HepG2 (cell line): ENCODE data around the gene SLC6A14. TPM values are rescaled to one million over a fixed set of nuclear protein-coding genes. Genes with fewer than 3 reads are reported as not detected.

Experiments used
- ATAC-seq: fragments of 200-7000 bp; cut with Tn5 transposase; 3 replicates; pipeline ENCODE4 v1.9.1; 2020; ENCODE audit warnings: mild to moderate bottlenecking, moderate library complexity
- BruUV-seq: library from RNA; stranded (reverse); fragments of 400-500 nt; replicated peaks from 2 replicates; lab custom pipeline; 2021; lab: Mats Ljungman, UMichigan
- CTCF ChIA-PET: fragments of 300-600 bp; formaldehyde crosslinking; extraction: SDS; loops from one replicate; lab custom pipeline; 2021; ENCODE audit warnings: low total read pairs, inconsistent platforms, low intra/inter-chr PET ratio; lab: Yijun Ruan, JAX
- POLR2A ChIA-PET: fragments of 350-600 bp; sonication (Branson Sonifier 250); formaldehyde crosslinking; loops from one replicate; lab custom pipeline; 2020; ENCODE audit warnings: antibody characterized with exemption, inconsistent platforms; lab: Yijun Ruan, JAX
- DNase-seq: peaks from one replicate; pipeline ENCODE4 v3.0.0-alpha.2; 2015; ENCODE audit warnings: low spot score
- FAIRE-seq: peaks from 3 replicates; lab custom pipeline; 2011; peaks lifted over from hg19 to GRCh38; lab: Jason Lieb, UNC
- H2AFZ ChIP-seq: one replicate; pipeline ENCODE4 v1.6.1; 2011; ENCODE audit warnings: low read length, inconsistent platforms
- H3K27ac ChIP-seq: fragments of 300-600 bp; 3 replicates; pipeline ENCODE4 v1.8.0; 2011; ENCODE audit warnings: mixed run types, mild to moderate bottlenecking, mixed read lengths, low read length, inconsistent platforms; ENCODE audit not compliant: insufficient read depth; ENCODE audit errors: extremely low read length
- H3K27me3 ChIP-seq, 2 experiments: fragments of 200-600 bp in 1 of 2; 2 replicates in 1 of 2; 3 replicates in 1 of 2; pipeline versions ENCODE4 v1.6.0 to v1.8.0; 2011; ENCODE audit warnings: low read length in 2 of 2, mild to moderate bottlenecking in 2 of 2, moderate library complexity in 2 of 2, inconsistent platforms in 1 of 2; ENCODE audit not compliant: insufficient read depth in 2 of 2, control insufficient read depth in 1 of 2
- H3K36me3 ChIP-seq, 2 experiments: fragments of 200-600 bp in 1 of 2; replicated peaks in 1 of 2; 2 replicates in 1 of 2; 3 replicates in 1 of 2; pipeline versions ENCODE4 v1.5.1 to v1.8.0; 2011; ENCODE audit warnings: low read length in 2 of 2, inconsistent platforms in 1 of 2; ENCODE audit not compliant: insufficient read depth in 2 of 2, control insufficient read depth in 1 of 2
- H3K4me1 ChIP-seq: 2 replicates; pipeline ENCODE4 v1.5.1; 2012; ENCODE audit warnings: low read length, inconsistent platforms; ENCODE audit not compliant: insufficient read depth
- H3K4me2 ChIP-seq: 2 replicates; pipeline ENCODE4 v1.6.0; 2011; ENCODE audit warnings: low read depth, low read length, inconsistent platforms
- H3K4me3 ChIP-seq, 3 experiments: fragments of 200-600 bp in 1 of 3; sonication (generic), shearing (Covaris generic) in 1 of 3; replicated peaks in 1 of 3; 2 replicates each; pipeline ENCODE4 v1.5.1; 2011 to 2016; ENCODE audit warnings: low read length in 3 of 3, inconsistent platforms in 2 of 3, low read depth in 2 of 3, mild to moderate bottlenecking in 2 of 3, control low read depth in 1 of 3, mixed read lengths in 1 of 3; ENCODE audit not compliant: insufficient read depth in 1 of 3
- H3K79me2 ChIP-seq: one replicate; pipeline ENCODE4 v1.6.1; 2011; ENCODE audit warnings: low read length, inconsistent platforms; ENCODE audit not compliant: insufficient read depth
- H3K9ac ChIP-seq: 2 replicates; pipeline ENCODE4 v1.6.0; 2011; ENCODE audit warnings: mild to moderate bottlenecking, low read depth, low read length, inconsistent platforms; ENCODE audit not compliant: insufficient read depth
- H3K9me3 ChIP-seq: 2 replicates; pipeline ENCODE4 v1.5.1; 2012; ENCODE audit warnings: mild to moderate bottlenecking, low read length
- H4K20me1 ChIP-seq: 2 replicates; pipeline ENCODE4 v1.6.0; 2011; ENCODE audit warnings: inconsistent platforms, mild to moderate bottlenecking, low read length, moderate library complexity; ENCODE audit not compliant: insufficient read depth
- HDAC2 ChIP-seq: sonication (generic); formaldehyde crosslinking; IDR thresholded peaks from 2 replicates; pipeline ENCODE4 v1.4.0; 2020; ENCODE audit warnings: missing genetic modification reagents
- HOXA9 ChIP-seq: sonication (generic); formaldehyde crosslinking; IDR thresholded peaks from 2 replicates; pipeline ENCODE4 v1.8.1; 2022; ENCODE audit warnings: missing genetic modification reagents, mild to moderate bottlenecking, moderate library complexity, borderline replicate concordance
- IRF2 ChIP-seq: IDR thresholded peaks from 2 replicates; pipeline ENCODE4 v1.6.1; 2018; ENCODE audit warnings: missing genetic modification reagents, missing compliant biosample characterization
- KDM6A ChIP-seq: IDR thresholded peaks from 2 replicates; pipeline ENCODE4 v1.6.1; 2016; ENCODE audit warnings: low read depth
- MBNL3 ChIP-seq: fragments of 250-450 bp; sonication (Bioruptor Pico); conservative IDR thresholded peaks from 2 replicates; pipeline ENCODE4 v1.8.0; 2022; ENCODE audit warnings: mild to moderate bottlenecking, inconsistent platforms
- PAWR ChIP-seq: sonication (generic); formaldehyde crosslinking; IDR thresholded peaks from 2 replicates; pipeline ENCODE4 v1.4.0; 2020; ENCODE audit warnings: missing genetic modification reagents, mild to moderate bottlenecking, borderline replicate concordance
- RXRA ChIP-seq: sonication (generic); formaldehyde crosslinking; IDR thresholded peaks from 2 replicates; pipeline ENCODE4 v1.5.1; 2020; ENCODE audit warnings: missing genetic modification reagents
- SKIL ChIP-seq: sonication (generic); formaldehyde crosslinking; IDR thresholded peaks from 2 replicates; pipeline ENCODE4 v1.8.0; 2022; ENCODE audit warnings: missing genetic modification reagents, mild to moderate bottlenecking, moderate library complexity, borderline replicate concordance
- TFDP2 ChIP-seq: sonication (generic); formaldehyde crosslinking; IDR thresholded peaks from 2 replicates; pipeline ENCODE4 v1.4.0; 2020; ENCODE audit warnings: missing genetic modification reagents
- ZBTB14 ChIP-seq: sonication (generic); formaldehyde crosslinking; IDR thresholded peaks from 2 replicates; pipeline ENCODE4 v1.4.0; 2020; ENCODE audit warnings: missing genetic modification reagents
- ZNF33A ChIP-seq: sonication (generic); formaldehyde crosslinking; IDR thresholded peaks from 2 replicates; pipeline ENCODE4 v1.5.1; 2020; ENCODE audit warnings: missing genetic modification reagents, mild to moderate bottlenecking, moderate library complexity, borderline replicate concordance
- ZNF441 ChIP-seq: sonication (generic); formaldehyde crosslinking; IDR thresholded peaks from 2 replicates; pipeline ENCODE4 v1.7.0; 2021; ENCODE audit warnings: missing genetic modification reagents, borderline replicate concordance
- ZNF547 ChIP-seq: sonication (generic); formaldehyde crosslinking; IDR thresholded peaks from 2 replicates; pipeline ENCODE4 v1.5.1; 2020; ENCODE audit warnings: mild to moderate bottlenecking, missing genetic modification reagents
- ZNF687 ChIP-seq: sonication (generic); formaldehyde crosslinking; IDR thresholded peaks from 2 replicates; pipeline ENCODE4 v1.5.1; 2020; ENCODE audit warnings: mild to moderate bottlenecking, missing genetic modification reagents, moderate library complexity
- ZUFSP ChIP-seq: sonication (generic); formaldehyde crosslinking; IDR thresholded peaks from 2 replicates; pipeline ENCODE4 v1.9.0; 2021; ENCODE audit warnings: missing genetic modification reagents, mild to moderate bottlenecking, borderline replicate concordance
- WGBS: methylation state at CpG from one replicate; pipeline ENCODE4 v1.1.6; 2017; ENCODE audit warnings: low lambda C conversion rate; 5-methylcytosine and 5-hydroxymethylcytosine counted together
- in situ Hi-C: cut with HindIII; loops from 2 replicates; pipeline ENCODE4 v1.10.0; 2017; ENCODE audit warnings: low pct_unique_long_range_greater_than_20kb; ENCODE audit not compliant: extremely low pct_ligation_motif_present
- intact Hi-C: fragments of 100-400 bp; cut with micrococcal nuclease; formaldehyde crosslinking; loops from one replicate; pipeline ENCODE4 v1.10.0; 2022; ENCODE audit not compliant: unreplicated experiment
- polyA plus RNA-seq, 8 experiments: library from polyadenylated mRNA; depleted of rRNA in 3 of 8; stranded (reverse) in 7 of 8; unstranded in 1 of 8; fragments of >200 nt; fragmentation: Illumina TruSeq in 4 of 8; extraction: Trizol in 4 of 8; gene quantifications; 2 replicates each; pipeline versions ENCODE4 v1.2.1 to v1.2.3, GENCODE V29; 2011 to 2016; ENCODE audit warnings: low read depth in 4 of 8, missing spikeins in 1 of 8, mixed read lengths in 1 of 8; ENCODE audit not compliant: insufficient read depth in 1 of 8
- total RNA-seq, 5 experiments: library from RNA; depleted of rRNA; stranded (reverse); fragments of >200 nt; fragmentation: Illumina TruSeq; extraction: Trizol; gene quantifications; 2 replicates each; pipeline ENCODE4 v1.2.3, GENCODE V29; 2016; ENCODE audit warnings: low read depth in 1 of 5

The SLC6A14 gene
- total and polyA plus RNA-seq, 2 of the 13 experiments (the other 11 are each of a cell fraction or from before 2014, with no cell fraction given), result 22.6 to 70.2 TPM

GRCh38 chrX:116409219-116409618, 27.2 kb upstream of the SLC6A14 start:
- FAIRE-seq (no peak), DNase-seq (no peak), ATAC-seq (no peak)
- 0% methylated on average over 2 of the region's 2 CpGs for WGBS
- BruUV-seq, result no TSS peak
- H3K9ac ChIP-seq, result no peak overlapping the region
- H3K79me2 ChIP-seq, result no peaks in the 10 kb centered on the region
- H3K27ac ChIP-seq, result no peak overlapping the region
- no peak overlapping the region for H3K4me2 ChIP-seq
- peaks cover 14% of the 10 kb centered on the region; the same call in 1 of the 2 replicates for H3K4me1 ChIP-seq
- in situ Hi-C loops (no loop called here), intact Hi-C loops (no loop called here)
- CTCF ChIA-PET, result no interaction called here
- H3K4me3 ChIP-seq, result no peak overlapping the region
- no peaks in the 10 kb centered on the region for H4K20me1 ChIP-seq
- POLR2A ChIA-PET, result no interaction called here
- H3K27me3 ChIP-seq, result no peaks in the 10 kb centered on the region
- no peaks in the 10 kb centered on the region for H3K36me3 ChIP-seq
- no peak overlapping the region for H2AFZ ChIP-seq
- H3K9me3 ChIP-seq, result no peaks in the 10 kb centered on the region
- TF ChIP-seq SKIL (no peak), ZNF687 (CRISPR knock-in tag) (no peak), HDAC2 (no peak), PAWR (CRISPR knock-in tag) (no peak), ZBTB14 (CRISPR knock-in tag) (no peak), ZNF441 (CRISPR knock-in tag) (no peak), ZNF33A (no peak), ZUFSP (CRISPR knock-in tag) (no peak), KDM6A (CRISPR knock-in tag) (no peak), RXRA (CRISPR knock-in tag) (no peak), IRF2 (CRISPR knock-in tag) (no peak), MBNL3 (CRISPR knock-in tag) (no peak), HOXA9 (CRISPR knock-in tag) (no peak), ZNF547 (CRISPR knock-in tag) (no peak), TFDP2 (no peak)
